ENCODE results near the gene PDSS2. TPM values are rescaled to one million over a fixed set of nuclear protein-coding genes. Genes with fewer than 3 reads are reported as not detected.

PDSS2 gene
- total RNA-seq, 1 donor from 2014 or later: 10.1 TPM

DNA sequence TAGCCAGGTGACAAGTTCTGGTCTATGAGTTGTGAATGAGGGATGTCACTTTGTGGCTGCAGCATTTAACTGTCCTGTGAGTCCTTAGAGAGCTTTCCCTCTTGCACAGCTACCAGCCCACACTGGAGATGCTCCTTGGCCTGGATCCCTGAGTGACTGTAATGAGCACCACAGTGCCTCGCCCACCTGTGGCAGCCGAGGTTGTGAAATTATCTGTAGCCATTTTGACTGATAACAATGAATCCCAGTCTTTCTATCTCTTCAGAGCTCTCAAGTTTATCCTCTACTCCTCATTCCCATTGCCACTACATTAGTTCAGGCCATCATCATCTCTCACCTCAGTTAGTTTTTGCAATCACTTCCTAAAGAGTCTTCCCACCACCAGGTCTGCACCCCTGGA, 302.7 kb downstream of the PDSS2 start:
- peaks cover 6% of the 10 kb centered on the region for H3K4me1 Mint-ChIP-seq (ENCODE audit: low read depth)
- TF ChIP-seq CTCF (IDR thresholded peaks at IDR 0.05): no peak
- no peak for DNase-seq (ENCODE audit: low spot score)
- no peaks in the 10 kb centered on the region for H3K27me3 Mint-ChIP-seq (ENCODE audit: low read depth)
- no peak overlapping the region for H3K4me3 Mint-ChIP-seq (ENCODE audit: unreplicated experiment)
- no peak overlapping the region for H3K27ac Mint-ChIP-seq (ENCODE audit: unreplicated experiment)
- no peaks in the 10 kb centered on the region for H3K9me3 Mint-ChIP-seq (ENCODE audit: low read depth)
- no peaks in the 10 kb centered on the region for H3K36me3 Mint-ChIP-seq (ENCODE audit: low read depth)

GRCh38 chr6:107154801-107155160, 304.6 kb downstream of the PDSS2 start:
- DNase-seq (ENCODE audit: low spot score): no peak
- no peak overlapping the region for H3K27ac Mint-ChIP-seq (ENCODE audit: unreplicated experiment)
- H3K4me3 Mint-ChIP-seq (ENCODE audit: unreplicated experiment): no peak overlapping the region
- peaks cover 2% of the 10 kb centered on the region for H3K36me3 Mint-ChIP-seq (ENCODE audit: low read depth)
- no peaks in the 10 kb centered on the region for H3K9me3 Mint-ChIP-seq (ENCODE audit: low read depth)
- H3K4me1 Mint-ChIP-seq (ENCODE audit: low read depth): peaks cover 8% of the 10 kb centered on the region
- TF ChIP-seq CTCF (IDR thresholded peaks at IDR 0.05): no peak
- no peaks in the 10 kb centered on the region for H3K27me3 Mint-ChIP-seq (ENCODE audit: low read depth)

DNA sequence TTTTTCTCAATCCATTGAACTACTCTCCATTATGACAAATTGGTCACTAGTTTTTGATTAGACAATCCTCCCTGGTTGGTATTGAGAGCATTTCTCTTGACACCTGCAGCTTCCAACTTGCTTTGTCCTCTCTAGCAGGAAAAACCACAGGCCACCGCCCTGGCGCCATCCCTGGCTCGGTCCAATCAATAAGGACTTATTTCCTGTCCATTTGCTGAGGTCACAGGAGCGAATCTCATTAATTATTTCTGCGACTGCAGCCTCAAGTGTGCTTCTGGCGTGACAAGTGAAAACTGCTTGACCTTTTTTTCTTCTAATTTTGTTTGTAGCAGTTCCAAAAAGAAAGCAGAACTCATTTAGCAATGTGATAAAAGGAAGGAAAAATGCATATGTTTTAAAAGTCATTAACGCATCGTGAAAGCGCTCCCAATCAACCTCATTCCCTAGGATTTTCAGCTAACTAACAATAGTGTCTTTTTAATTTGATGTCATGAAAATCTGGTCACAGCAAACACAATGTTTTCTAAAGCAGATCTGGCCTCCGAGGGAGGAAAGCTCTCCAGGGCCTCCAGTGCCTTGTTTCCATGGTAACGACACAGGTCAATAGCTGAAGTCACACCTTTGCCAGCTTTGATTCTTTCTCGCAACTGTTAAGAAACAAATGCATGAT, 305.1 kb downstream of the PDSS2 start:
- TF ChIP-seq CTCF (IDR thresholded peaks at IDR 0.05): no peak
- Mint-ChIP-seq H3K27me3 (ENCODE audit: low read depth) (no peaks in the 10 kb centered on the region), H3K27ac (ENCODE audit: unreplicated experiment) (no peak overlapping the region), H3K4me3 (ENCODE audit: unreplicated experiment) (no peak overlapping the region), H3K9me3 (ENCODE audit: low read depth) (no peaks in the 10 kb centered on the region), H3K36me3 (ENCODE audit: low read depth) (peaks cover 2% of the 10 kb centered on the region), H3K4me1 (ENCODE audit: low read depth) (peaks cover 8% of the 10 kb centered on the region)
- DNase-seq (ENCODE audit: low spot score): no peak

DNA sequence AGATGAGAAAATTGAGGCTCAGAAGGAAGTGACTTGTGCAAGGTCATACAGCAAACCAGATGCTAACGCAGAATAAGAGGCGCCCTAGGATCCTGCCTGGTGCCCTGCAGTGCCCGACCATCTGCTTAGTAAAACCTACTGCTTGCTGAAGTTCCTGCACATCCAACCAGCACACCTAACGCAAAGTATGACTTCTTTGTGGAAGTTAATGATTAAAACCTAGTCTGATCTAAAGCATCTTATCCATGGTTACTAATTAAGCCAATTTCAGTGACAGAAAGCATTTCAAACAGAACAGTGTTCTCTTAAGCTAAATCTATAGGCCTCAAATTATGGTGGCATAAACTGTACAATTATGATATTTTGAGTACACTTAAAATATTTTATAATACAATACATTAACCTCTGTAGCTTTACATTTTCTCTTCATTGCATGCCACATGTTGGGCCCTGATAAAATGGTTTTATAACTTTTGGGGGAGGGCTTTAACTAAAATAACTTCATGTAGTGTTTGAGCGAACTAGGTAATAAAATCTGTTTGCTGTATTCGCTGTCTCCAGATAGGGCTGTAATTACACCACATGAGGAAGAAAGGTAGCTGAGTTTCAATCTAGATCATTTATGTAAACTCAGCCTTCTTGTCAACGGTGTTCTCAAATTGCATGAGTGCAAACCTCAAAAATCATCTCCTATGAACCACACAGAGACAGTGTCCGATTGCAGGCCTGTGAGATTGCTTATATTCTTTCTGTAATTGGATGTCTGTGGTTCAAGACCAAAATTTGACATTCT, 306.5 kb downstream of the PDSS2 start:
- no peak for DNase-seq (ENCODE audit: low spot score)

More for the DNA sequence above, 306.5 kb downstream of the PDSS2 start:
- TF ChIP-seq CTCF (IDR thresholded peaks at IDR 0.05): no peak
- Mint-ChIP-seq H3K4me3 (ENCODE audit: unreplicated experiment) (no peak overlapping the region), H3K27me3 (ENCODE audit: low read depth) (no peaks in the 10 kb centered on the region), H3K36me3 (ENCODE audit: low read depth) (peaks cover 2% of the 10 kb centered on the region), H3K9me3 (ENCODE audit: low read depth) (no peaks in the 10 kb centered on the region), H3K27ac (ENCODE audit: unreplicated experiment) (no peak overlapping the region), H3K4me1 (ENCODE audit: low read depth) (peaks cover 8% of the 10 kb centered on the region)

Measured in chondrocyte (in vitro differentiated cells).